GM18870 (cell line): ENCODE results near the gene SDC1.

ENCODE experiments used
- ATAC-seq: cut with Tn5 transposase; IDR thresholded peaks from one replicate; pipeline ENCODE4 v1.9.1; 2021; ENCODE audit warnings: moderate library complexity; ENCODE audit not compliant: unreplicated experiment

The SDC1 gene

DNA sequence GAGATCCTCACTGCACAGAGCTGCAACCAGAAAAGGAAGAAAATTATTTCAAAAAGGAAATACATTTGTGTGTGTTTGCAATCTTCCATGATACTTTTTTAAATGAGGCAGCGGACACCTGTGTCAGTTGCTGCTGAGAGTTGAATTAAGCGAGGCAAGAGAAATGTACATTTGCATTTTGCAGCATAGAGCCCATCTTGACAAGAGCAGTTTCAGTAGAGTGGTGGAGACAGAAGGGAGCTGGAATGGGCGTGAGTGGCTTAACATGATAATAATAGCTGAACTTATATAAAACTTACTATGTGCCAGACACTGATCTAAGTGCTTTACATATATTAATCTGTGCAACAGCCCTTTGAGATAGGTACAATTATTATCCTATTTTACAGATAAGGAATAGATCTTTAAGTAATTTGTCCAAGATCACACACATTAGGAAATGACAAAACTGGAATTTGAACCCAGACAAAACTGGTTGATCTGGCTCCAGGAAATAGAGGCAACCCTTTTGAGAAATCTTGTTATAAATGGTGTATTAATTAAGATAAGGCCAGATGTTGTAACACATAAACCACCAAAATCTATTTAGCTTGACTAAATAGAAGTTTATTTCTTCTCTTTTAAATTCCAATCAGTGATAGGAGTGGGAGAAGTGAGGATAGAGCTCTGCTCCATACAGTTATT is 68.7 kb downstream of the SDC1 start:
- no peak for ATAC-seq

DNA sequence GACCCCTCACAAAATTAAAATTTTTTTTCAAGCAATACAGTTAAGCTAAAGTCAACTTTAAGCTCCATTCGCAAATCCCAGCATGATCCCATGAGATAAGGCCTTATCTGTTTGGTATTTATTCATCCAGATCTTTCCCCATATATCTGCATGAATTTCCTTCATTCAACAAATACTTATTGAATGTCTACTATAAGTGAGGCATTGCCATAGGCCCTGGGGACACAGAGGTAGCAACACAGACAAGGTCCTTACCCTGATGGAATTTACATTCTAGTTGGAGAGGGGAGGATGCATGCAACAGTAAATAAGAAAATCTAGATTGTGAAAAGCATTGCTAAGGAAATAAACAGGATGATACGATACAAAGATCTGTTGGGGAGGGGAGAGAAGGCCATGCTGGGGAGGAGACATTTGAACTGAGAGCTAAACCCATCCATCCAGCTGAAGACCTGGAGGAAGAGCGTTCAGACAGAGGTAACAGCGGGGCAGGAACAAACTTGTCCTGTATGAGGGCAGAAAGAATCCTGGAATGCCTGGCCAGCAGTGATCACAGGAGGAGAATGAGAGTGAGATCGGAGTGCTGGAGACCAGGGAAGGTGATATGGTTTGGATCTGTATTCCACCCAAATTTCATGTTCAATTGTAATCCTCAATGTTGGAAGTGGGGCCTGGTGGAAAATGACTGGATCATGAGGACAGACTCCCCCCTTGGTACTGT is 71.6 kb downstream of the SDC1 start:
- no peak for ATAC-seq

DNA sequence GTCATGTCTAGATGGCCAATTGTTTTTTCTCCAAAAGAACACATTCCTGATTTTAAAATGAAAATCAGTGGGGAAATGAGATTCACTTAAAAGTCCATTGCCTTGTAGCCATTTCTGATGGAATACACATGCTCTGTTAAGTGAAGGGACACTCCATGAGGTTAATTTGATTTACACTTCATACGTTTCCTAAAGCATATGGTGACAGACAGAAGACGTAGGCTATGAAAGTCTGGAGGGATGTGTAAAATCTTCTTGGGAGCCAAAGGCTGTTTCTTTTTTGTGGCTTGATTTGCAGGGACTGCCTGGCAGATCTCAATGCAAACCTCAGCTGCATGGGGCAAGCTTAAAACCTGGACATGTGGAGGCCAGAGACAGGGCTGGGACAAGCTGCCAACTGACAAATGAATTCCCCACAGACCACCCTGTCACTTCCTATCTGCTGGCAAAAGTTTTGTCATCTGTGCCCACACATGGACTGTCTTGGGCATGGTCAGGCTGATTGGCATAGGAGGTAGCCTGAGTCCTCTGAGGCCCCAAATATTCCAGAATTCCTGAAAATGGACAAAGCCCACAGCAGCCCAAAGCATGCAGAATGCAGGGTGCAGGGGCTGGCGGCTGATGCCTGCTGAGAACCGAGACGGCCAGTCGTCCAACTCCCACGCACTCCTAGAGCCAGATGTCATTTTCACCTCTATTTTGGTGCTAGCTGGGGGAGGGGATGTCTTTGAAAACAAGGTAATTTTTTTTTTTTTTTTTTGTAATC is 73.9 kb downstream of the SDC1 start:
- no peak for ATAC-seq
